ENCODE measurements around the gene KCNH3. TPM values are rescaled to one million over a fixed set of nuclear protein-coding genes. Genes with fewer than 3 reads are reported as not detected.

KCNH3 gene
- total and polyA plus RNA-seq, 10 of the 15 experiments (the other 5 are each of a cell fraction or from before 2014, with no cell fraction given): 0.03 to 0.45 (median 0.08) TPM; not detected in 5

DNA sequence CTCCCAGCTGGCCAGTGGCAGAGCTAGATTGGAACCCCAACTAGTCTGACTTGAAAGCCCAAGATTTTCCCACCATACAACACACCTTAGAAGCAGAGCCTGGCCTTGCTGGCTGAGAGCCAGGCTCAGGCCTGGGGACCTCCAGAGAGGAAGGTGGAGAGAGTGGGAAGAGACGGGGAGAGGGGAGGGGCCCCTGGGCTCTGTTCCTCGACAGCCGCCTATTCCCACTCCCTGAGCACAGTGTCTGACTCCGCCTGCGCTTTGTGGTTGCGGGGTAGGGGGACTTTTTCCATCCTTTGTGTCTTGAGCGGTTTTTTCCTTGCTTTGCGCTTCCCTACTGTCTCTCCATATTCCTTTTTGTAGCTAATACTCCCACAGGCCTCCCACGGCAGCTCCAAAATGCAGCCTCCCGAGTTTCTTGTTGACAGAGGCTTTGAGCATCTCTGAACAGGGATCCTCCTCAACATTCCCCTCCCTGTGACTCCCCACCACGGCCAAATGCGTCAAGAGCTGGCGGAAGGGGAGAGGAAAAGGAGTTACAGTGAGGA is 4.0 kb upstream of the KCNH3 start (continued):
- TF ChIP-seq, protein P1, sequence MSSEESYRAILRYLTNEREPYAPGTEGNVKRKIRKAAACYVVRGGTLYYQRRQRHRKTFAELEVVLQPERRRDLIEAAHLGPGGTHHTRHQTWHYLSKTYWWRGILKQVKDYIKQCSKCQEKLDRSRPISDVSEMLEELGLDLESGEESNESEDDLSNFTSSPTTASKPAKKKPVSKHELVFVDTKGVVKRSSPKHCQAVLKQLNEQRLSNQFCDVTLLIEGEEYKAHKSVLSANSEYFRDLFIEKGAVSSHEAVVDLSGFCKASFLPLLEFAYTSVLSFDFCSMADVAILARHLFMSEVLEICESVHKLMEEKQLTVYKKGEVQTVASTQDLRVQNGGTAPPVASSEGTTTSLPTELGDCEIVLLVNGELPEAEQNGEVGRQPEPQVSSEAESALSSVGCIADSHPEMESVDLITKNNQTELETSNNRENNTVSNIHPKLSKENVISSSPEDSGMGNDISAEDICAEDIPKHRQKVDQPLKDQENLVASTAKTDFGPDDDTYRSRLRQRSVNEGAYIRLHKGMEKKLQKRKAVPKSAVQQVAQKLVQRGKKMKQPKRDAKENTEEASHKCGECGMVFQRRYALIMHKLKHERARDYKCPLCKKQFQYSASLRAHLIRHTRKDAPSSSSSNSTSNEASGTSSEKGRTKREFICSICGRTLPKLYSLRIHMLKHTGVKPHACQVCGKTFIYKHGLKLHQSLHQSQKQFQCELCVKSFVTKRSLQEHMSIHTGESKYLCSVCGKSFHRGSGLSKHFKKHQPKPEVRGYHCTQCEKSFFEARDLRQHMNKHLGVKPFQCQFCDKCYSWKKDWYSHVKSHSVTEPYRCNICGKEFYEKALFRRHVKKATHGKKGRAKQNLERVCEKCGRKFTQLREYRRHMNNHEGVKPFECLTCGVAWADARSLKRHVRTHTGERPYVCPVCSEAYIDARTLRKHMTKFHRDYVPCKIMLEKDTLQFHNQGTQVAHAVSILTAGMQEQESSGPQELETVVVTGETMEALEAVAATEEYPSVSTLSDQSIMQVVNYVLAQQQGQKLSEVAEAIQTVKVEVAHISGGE (CRISPR knock-in tag; IDR thresholded peaks at IDR 0.05): no peak
- TF ChIP-seq MTA3 (IDR thresholded peaks at IDR 0.05; ENCODE audit: borderline replicate concordance, low read length): no peak
- TF ChIP-seq CREB1 (IDR thresholded peaks at IDR 0.05; ENCODE audit: low read depth): no peak

GRCh38 chr12:49535921-49536525 is 2.8 kb upstream of the KCNH3 start:
- no peak overlapping the region for H3K4me2 ChIP-seq (ENCODE audit: control insufficient read depth, insufficient read depth)
- FAIRE-seq (no peak), DNase-seq (ENCODE audit: low read depth, low spot score) (no peak), ATAC-seq (no peak)
- peaks cover 13 to 21% of the 10 kb centered on the region in 2 experiments for H3K27me3 ChIP-seq (replicated peaks in 1 of 2; ENCODE audit: control insufficient read depth in 2 of 2, insufficient read depth in 2 of 2, low read length in 1 of 2)
- ChIA-PET RAD21 (ENCODE audit: unreplicated experiment) (interaction anchor here (1.7 kb wide), 1 partner anchor 22 kb away, joined by 6 read pairs; no protein-coding TSS in a partner anchor), CTCF (interaction anchor here (0.6 to 2.9 kb wide), 9 partner anchors 11 to 247 kb away, joined by 3 to 10 read pairs (median 4); no protein-coding TSS in a partner anchor), POLR2A (interaction anchor here (0.5 to 0.6 kb wide), 2 partner anchors 96 to 274 kb away, joined by 3 to 4 read pairs; no protein-coding TSS in a partner anchor), SMC1A (ENCODE audit: uncharacterized antibody, unreplicated experiment) (interaction anchor here (1.1 to 1.4 kb wide), 3 partner anchors 12 to 234 kb away, joined by 3 to 6 read pairs (median 3); no protein-coding TSS in a partner anchor)
- no peaks in the 10 kb centered on the region for H3K36me3 ChIP-seq (ENCODE audit: control insufficient read depth in 2 of 2, insufficient read depth in 2 of 2, low read length in 1 of 2)
- no peak overlapping the region for H3K9ac ChIP-seq (ENCODE audit: control insufficient read depth, insufficient read depth, low read length)
- 58% methylated on average over 6 of the region's 6 CpGs for WGBS (ENCODE audit: insufficient coverage, insufficient replicate concordance, low lambda C conversion rate, missing lambda C conversion rate)
- in situ Hi-C loops (cut with MboI): no loop called here
- no peaks in the 10 kb centered on the region; the same call in 1 of the 2 replicates for H4K20me1 ChIP-seq (ENCODE audit: control insufficient read depth, insufficient read depth)
- BruUV-seq (replicated peaks): no TSS peak
- TF ChIP-seq POLR2AphosphoS5 (IDR thresholded peaks at IDR 0.05; ENCODE audit: low read length) (no peak), ZSCAN29 (IDR thresholded peaks at IDR 0.05) (no peak), ZNF217 (IDR thresholded peaks at IDR 0.05) (no peak), KAT2A (conservative IDR thresholded peaks at IDR 0.05; ENCODE audit: control insufficient read depth, low read depth, low read length) (no peak), SRF (IDR thresholded peaks at IDR 0.05; ENCODE audit: low read depth in 2 of 2, low read length in 2 of 2) (no peak), WRNIP1 (IDR thresholded peaks at IDR 0.05; ENCODE audit: borderline replicate concordance, low read depth, low read length) (no peak), CEBPB (IDR thresholded peaks at IDR 0.05; ENCODE audit: borderline replicate concordance in 1 of 2, low read depth in 2 of 2, low read length in 2 of 2) (no peak), SMARCA5 (IDR thresholded peaks at IDR 0.05) (no peak), PAX5 (IDR thresholded peaks at IDR 0.05; ENCODE audit: borderline replicate concordance, low read depth, low read length) (no peak), BRCA1 (IDR thresholded peaks at IDR 0.05; ENCODE audit: low read depth, low read length) (no peak), EGR1 (IDR thresholded peaks at IDR 0.05; ENCODE audit: borderline replicate concordance in 1 of 2, low read depth in 2 of 2, low read length in 2 of 2) (no peak), STAT3 (IDR thresholded peaks at IDR 0.05; ENCODE audit: low read depth, low read length) (no peak)
- TF ChIP-seq, protein P2, sequence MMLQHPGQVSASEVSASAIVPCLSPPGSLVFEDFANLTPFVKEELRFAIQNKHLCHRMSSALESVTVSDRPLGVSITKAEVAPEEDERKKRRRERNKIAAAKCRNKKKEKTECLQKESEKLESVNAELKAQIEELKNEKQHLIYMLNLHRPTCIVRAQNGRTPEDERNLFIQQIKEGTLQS (IDR thresholded peaks at IDR 0.05; ENCODE audit: borderline replicate concordance, extremely low read depth, low read depth, low read length): no peak
- TF ChIP-seq, protein P3, sequence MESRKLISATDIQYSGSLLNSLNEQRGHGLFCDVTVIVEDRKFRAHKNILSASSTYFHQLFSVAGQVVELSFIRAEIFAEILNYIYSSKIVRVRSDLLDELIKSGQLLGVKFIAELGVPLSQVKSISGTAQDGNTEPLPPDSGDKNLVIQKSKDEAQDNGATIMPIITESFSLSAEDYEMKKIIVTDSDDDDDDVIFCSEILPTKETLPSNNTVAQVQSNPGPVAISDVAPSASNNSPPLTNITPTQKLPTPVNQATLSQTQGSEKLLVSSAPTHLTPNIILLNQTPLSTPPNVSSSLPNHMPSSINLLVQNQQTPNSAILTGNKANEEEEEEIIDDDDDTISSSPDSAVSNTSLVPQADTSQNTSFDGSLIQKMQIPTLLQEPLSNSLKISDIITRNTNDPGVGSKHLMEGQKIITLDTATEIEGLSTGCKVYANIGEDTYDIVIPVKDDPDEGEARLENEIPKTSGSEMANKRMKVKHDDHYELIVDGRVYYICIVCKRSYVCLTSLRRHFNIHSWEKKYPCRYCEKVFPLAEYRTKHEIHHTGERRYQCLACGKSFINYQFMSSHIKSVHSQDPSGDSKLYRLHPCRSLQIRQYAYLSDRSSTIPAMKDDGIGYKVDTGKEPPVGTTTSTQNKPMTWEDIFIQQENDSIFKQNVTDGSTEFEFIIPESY (IDR thresholded peaks at IDR 0.05): no peak
- H2AFZ ChIP-seq (ENCODE audit: control insufficient read depth, low read depth, low read length): no peak overlapping the region
- no peaks in the 10 kb centered on the region for H3K9me3 ChIP-seq (replicated peaks; ENCODE audit: control insufficient read depth, insufficient read depth, low read length)
- peaks cover 14% of the 10 kb centered on the region for H3K4me1 ChIP-seq (ENCODE audit: control insufficient read depth, insufficient read depth, low read length)
- intact Hi-C loops (cut with micrococcal nuclease; ENCODE audit: unreplicated experiment): no loop called here
- no peaks in the 10 kb centered on the region for H3K79me2 ChIP-seq (ENCODE audit: control insufficient read depth, insufficient read depth, low read length)
- no peak overlapping the region for H3K27ac ChIP-seq (ENCODE audit: control insufficient read depth, insufficient read depth)
- H3K4me3 ChIP-seq: no peak overlapping the region
